IPS-18c (cell line): Measurements from ENCODE around the gene BCL11B.
A peak's percentile ranks its signal among the peaks of the same experiment; 100 is the strongest.

Experiments used
- H3K4me3 ChIP-seq: 2 replicates; pipeline ENCODE4 v1.7.0; 2013; ENCODE audit warnings: low read depth, mild to moderate bottlenecking, low read length, moderate library complexity; ENCODE audit not compliant: insufficient read depth
- H3K9me3 ChIP-seq: one replicate; pipeline ENCODE4 v1.6.1; 2013; ENCODE audit warnings: mild to moderate bottlenecking, low read length, moderate library complexity; ENCODE audit not compliant: control insufficient read depth, insufficient read depth

Gene BCL11B

DNA sequence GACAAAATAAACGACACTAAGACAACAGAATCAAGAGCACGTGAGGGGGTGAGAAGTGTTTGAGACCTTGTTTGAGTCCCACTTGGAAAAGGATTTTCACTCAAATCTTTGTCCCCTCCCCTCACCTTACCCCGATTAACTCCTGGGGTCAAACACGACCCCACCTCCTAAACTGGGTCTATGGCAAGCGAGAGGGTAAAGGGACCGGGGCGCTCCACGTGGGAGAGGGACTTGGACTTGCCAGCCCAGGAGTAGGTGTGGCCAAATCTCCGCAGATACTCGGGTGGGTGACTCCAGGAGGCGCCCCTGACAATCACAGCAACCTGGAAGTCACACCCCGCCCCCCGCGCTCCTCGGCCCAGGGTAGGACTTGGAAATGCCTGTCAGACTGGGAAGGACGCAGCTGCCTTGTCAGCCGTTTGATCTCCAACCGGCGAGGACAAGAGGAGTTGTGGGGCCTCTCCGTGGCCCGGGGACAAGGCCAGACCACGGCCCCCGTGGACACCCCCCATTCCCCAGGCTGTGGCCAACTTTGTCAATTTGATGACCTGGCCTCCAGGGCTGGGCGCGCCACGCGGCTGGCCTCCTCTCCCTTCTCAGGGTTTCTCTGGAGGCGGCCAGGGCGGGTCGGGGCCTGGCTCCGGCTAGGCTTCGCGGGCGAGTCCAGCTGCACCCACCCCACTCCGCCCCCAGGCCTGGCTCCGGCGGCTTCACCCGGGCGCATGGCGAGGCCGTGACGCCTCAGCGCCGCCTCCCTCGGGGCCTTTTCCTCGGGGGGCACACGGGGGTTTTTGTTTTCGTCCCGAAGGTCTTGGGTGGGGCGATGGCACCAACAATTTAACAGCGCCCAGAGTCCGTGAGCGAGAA lies 1.1 kb upstream of the BCL11B start:
- H3K4me3 ChIP-seq: peak overlapping the region; percentile 66
- H3K9me3 ChIP-seq: peaks cover 3% of the 10 kb centered on the region

DNA sequence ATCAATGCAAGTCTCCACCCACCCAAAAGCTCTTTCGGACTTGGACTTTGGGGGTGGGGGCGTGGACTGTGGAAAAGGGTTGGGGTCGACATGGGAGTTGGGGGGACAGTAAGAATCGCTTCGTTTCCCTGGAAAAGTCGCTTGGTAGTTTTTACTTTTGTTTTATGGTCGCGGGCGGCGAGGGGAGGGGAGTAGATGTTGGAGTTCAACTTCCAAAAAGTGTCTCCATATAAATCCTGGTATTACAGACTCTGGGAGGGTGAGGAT lies 568 bp upstream of the BCL11B start:
- H3K9me3 ChIP-seq: peaks cover 3% of the 10 kb centered on the region
- H3K4me3 ChIP-seq: peak overlapping the region; percentile 66

DNA sequence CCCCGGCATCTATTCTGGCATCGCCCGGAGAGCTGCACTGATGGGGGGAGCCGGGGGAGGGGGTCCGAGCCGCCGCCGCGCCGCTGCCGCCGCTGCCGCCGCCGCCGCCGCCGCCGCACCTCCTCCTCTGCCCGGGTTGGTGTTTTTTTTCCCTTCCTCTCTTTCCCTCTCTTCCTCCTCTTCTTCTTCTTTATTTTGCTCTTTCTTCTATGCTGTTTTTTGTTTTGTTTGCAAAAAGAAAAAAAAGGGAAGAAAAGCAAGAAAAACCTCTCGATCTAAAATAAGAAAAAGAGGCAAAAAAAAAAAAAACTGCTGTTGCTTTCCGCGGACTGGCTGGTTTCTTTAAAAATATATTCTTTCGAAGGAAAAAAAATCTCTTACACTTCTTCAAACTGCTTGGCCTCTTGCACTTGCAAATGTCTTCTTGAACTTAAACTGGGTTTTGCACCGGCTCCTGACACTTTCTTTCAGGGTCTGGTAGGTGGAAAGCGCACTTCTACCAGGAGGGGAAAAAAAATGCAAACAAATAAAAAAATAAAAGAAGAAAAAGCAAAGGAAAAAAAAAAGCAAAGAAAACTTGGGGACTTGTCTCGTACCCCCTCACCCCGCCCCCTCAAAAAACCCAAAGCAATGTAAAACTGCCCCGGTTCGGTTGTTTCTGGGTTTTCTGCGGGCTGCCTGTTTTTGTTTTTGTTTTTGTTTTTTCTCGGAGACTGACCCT lies 616 bp downstream of the BCL11B start:
- peak overlapping the region; percentile 68 for H3K4me3 ChIP-seq

DNA sequence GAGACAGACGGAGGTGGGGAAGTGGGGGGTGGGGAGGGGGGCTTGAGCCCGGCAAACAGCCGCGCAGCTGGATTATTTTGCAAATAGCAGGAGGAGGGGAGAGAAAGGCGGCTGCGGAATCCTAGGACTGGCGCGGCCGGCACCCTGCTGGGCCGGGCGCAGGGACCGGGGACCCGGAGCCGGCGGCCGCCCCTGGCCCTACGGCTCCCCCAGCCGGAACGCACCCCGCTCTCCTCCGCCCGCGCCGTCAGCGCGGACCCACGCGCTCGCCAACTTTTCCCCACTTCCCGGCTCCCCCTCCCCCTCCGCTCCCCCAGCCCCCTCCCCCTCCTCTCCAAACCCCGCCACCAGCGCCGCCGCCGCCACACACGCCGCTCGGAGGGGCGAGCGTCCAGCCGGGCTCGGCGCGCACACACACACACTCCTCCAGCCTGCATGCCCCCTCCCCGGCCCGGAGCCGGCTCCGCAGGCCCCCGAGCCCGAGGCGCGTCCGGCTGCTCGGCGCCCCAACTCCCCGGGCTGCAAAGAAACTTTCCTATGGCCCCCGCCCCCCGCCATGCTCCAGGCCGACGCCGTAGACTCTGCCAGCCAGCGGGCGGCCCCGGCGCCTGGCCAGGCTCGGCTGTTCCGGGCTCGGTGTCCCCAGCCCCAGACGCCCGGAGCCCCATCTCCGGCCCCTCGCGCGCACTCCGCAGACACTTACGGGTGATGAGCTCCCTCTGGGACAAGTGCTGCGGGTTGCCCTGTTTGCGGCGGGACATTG lies 1.4 kb downstream of the BCL11B start:
- peaks cover 3% of the 10 kb centered on the region for H3K9me3 ChIP-seq
- peak overlapping the region; percentile 68 for H3K4me3 ChIP-seq

More for the DNA sequence above, 616 bp downstream of the BCL11B start:
- H3K9me3 ChIP-seq: peaks cover 3% of the 10 kb centered on the region

DNA sequence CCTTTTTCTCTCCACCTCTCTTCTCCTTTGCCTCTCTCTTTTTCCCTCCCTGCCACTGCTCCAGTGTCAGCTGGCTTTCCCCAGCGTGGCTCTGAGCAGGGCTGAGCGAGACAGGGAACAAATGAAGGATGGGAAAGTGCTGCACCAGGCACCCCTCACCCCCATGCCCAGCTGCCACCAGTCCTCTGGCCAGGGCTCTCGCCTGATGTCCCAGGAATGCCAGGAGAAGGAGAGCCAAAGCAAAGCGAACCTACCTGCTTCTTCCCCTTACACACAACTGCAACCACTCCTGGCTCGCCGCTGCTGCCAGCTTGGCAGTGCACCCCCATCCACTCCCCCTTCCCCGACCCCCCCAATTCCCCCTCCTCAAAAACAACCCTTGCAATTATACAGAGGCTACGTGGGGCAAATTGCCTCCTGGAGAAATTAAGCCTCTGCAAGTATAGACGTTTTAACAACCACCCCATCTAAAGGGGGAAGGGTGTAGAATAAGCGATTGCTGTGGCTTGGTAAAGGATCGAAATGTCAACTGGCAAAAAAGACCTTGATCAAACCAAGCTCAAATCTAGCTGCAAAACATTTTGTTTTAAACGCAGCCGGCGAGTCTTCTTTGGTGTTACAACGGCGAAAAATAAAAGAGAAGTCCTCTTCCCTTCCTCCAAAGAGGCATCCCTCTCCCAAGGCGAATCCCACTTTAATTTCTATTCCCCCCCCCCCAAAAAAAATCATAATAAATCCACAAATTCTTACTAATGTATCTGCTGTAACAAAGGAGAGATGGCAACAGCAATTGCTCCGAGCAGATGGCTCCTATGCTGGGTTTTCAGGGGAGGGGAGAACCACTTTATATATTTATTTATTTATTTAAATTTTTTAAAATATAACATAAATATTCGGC lies 2.9 kb downstream of the BCL11B start:
- Histone ChIP-seq H3K9me3 (peaks cover 3% of the 10 kb centered on the region), H3K4me3 (peak overlapping the region; percentile 68)

DNA sequence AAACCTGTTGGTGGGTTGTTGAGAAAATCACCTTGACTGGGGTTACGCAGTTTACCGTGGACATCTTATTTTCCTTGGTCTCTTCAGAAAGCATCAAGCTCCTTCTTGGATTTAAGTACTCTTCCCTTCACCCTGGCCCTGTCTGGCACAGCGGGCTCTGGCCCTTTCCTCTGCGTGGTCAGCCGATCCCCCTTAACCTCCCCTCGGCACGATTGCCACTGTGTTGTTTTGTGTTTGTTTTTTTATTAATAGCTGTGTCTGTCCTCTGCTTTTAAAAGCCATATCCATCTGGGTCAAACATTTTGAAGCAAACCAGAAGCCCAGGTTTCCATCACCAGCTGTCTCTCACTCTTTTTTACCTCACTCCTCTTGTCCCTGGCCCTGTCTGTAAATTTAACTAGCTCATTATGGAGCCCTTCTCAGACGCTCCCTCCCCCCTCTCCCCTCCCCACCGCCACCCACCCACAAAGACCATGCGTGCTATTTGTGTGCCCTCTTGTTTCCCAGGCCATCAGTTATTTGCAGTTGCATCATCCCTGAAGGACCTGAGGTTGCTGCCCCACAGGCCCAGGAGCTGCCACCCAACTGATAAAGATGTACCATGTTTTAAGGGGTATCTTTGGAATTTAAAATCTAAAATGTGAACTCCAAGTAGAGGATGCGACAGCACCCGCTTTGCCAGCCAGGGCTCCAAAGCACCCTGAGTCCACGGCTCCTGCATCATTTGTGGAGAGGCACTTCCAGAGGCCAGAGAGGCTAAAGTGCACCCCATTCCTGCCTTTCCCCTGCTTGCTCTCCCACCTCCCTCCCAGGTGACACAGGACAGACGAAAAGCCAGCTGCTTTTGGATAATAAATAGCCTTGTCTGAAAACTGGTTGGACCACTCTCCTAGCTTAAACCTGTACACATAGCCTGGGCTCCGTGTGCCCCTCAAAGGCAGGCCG lies 3.9 kb downstream of the BCL11B start:
- Histone ChIP-seq H3K4me3 (peak overlapping the region; percentile 11; the same call in 1 of the 2 replicates), H3K9me3 (peaks cover 3% of the 10 kb centered on the region)

DNA sequence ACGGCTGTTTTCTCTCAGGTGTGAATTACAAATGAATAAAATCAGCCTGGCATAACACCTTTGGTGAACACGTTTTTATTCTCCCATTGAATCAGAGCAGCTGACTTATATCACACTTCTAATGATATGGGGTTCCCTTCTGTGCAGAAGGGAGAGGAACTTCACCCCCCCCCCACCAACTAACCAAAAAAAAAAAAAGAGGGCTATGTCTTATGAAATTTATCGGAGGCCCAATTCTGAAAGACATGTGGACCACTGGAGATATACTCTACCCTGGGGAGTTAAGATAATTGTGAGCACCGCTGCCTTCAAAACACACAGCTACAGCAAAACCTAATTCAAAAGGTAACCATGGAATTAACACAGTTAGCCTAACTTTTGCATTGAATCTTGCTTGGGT lies 4.6 kb downstream of the BCL11B start:
- Histone ChIP-seq H3K9me3 (peaks cover 3% of the 10 kb centered on the region), H3K4me3 (no peak overlapping the region)

DNA sequence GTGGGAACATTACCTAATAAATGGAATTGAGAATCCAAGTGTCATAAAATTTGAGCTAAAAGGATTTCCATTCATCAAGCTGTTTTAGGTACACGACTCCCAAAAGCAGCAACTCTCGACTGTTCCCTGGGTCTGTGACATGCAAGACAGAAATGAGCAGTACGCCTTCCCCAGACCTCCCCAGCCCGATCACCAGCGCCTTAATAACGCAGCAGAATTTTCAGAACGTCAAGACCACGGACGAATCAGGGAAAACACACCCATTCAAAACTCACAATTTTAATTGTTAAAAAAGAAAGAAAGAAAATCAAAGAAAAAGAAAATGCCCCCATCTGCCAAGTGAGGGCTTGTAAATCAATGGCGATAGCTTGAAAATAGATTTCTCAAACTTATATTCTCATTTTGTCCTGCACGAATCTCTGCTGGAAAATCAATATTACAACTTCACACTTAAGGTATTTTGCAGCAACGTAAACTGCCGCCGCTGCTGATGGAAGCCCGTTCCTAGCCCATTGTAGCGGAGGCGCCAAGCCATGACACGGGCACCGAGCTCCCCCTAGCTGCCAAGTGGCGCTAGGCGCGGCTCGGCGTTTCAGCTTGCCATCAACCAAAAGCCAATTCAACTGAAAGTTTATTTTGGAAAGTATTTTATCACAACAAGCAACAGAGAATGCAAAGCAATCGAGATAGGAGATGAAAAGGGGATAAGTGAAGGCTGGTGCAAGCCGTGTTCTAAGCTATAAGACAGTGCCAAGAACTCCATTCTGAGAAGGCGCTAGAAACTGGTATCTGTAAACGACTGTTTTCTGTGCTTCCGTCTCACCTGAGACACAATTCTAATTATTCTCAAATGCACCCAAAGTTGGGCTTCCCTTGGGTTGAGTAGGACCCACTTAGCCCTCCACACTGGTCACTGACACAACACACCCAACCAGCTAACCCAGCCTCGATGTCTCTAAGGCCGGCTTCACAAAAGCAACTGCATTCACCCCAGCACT lies 5.5 kb downstream of the BCL11B start:
- peaks cover 3% of the 10 kb centered on the region for H3K9me3 ChIP-seq
- no peak overlapping the region for H3K4me3 ChIP-seq

DNA sequence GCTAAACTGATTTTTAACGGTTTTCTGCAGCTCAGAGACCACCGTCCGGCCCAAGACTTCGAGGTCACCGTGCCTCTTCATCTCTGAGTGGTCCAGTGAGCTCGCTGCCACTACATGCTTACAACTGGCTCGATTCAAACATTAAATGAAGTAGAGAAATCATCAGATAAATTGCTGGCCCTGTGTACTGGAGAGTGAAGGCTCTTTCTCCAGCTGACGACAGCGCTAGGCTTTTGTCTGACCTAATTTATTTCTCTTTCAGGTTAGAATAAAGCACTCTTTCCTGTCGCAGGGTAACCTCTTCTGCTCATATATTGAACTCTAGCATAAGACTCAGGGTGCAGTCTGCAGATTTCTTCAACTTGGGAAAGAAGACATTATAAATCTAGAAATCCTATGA lies 6.4 kb downstream of the BCL11B start:
- Histone ChIP-seq H3K4me3 (no peak overlapping the region), H3K9me3 (peaks cover 3% of the 10 kb centered on the region)

DNA sequence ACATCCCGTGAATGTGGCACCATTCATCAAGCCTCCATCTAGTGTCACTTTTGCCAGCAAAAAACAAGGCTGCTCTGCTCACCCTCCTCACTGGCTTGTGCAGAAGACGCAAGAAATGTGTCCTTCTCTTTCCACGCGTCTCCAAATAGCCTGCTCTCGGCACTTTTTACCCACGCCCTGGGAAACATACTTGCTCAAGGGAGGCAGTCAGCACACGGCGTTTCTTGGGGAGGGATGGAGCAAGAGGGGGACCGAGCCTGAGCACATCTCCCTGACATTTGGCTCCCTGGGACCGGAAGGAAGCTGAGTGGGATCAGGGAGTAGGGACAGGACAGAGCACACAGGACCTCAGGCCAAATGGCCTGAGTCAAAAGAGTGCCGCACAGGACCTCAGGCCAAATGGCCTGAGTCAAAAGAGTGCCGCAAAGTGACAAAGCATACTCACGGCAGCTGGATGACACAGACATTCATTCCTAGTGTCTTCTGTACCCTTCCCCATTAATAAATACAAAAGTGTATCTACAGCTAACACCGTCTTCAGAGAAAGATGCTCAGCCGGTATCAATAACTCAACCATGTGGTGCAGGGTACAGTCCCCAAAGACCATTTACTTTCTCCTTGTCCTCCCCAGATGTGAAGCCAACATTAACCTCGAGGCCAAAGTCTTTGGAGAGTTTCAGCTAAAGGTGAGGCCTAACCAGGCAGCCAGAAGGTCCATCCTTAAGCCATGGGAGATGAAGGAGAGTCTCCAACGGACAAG lies 7.1 kb downstream of the BCL11B start:
- Histone ChIP-seq H3K9me3 (peaks cover under 1% of the 10 kb centered on the region), H3K4me3 (no peak overlapping the region)

DNA sequence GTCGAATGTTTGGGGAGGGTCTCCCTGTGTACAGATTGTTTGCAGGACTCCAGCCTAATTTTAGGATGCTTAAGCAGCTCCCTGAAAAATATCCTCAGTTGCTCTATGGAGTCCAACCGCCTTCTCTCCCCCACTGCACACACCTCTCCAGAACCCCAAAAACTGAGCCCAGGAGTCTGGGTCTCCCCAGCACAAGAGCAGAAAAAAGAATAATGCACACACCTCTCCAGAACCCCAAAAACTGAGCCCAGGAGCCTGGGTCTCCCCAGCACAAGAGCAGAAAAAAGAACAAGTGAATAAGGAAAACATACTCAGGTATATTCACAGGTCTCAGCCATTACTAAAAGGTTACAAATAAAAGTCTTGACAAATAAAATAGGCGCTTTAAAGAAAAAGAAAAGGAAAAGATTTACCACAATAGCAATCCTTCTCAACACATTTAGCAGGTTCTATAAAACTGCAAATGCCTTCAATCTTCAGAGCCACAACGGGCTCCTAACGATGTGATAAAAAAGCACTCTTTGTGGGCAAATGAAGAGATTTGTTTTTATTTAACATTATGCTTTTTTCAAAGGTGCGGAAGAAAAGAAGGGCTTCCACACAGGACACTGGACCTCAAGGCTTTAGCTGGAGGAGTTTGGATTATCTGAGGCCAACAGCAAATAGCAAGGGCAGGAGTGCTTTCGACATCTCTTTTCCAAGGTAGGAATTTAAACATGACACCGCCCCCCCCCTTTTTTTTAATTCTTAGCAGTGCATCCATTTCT lies 8.2 kb downstream of the BCL11B start:
- Histone ChIP-seq H3K4me3 (no peak overlapping the region), H3K9me3 (no peaks in the 10 kb centered on the region)

DNA sequence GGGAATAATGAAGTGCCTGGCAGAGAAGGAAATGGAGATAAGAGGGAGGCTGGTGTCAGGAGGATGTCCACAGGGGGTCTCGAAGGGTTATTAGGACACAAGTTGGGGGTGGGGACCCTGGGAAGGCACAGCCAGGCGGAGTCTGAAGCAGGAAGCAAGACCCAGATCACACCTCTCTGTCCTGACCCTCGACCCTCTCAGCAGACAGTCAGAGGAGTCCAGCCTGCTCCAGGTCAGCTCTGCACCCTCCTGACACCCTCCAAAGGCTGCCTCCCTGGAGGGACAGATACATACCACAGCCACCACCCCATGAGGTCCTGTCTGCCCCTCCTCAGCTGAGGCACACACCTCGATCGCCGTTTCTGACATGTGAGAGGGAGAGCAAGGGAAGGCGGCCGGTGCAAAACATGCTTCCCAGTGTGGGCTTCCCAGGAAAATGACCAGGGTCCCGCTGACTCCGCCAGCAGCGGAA lies 9.0 kb downstream of the BCL11B start:
- Histone ChIP-seq H3K9me3 (no peaks in the 10 kb centered on the region), H3K4me3 (peak overlapping the region; percentile 21; the same call in 1 of the 2 replicates)

DNA sequence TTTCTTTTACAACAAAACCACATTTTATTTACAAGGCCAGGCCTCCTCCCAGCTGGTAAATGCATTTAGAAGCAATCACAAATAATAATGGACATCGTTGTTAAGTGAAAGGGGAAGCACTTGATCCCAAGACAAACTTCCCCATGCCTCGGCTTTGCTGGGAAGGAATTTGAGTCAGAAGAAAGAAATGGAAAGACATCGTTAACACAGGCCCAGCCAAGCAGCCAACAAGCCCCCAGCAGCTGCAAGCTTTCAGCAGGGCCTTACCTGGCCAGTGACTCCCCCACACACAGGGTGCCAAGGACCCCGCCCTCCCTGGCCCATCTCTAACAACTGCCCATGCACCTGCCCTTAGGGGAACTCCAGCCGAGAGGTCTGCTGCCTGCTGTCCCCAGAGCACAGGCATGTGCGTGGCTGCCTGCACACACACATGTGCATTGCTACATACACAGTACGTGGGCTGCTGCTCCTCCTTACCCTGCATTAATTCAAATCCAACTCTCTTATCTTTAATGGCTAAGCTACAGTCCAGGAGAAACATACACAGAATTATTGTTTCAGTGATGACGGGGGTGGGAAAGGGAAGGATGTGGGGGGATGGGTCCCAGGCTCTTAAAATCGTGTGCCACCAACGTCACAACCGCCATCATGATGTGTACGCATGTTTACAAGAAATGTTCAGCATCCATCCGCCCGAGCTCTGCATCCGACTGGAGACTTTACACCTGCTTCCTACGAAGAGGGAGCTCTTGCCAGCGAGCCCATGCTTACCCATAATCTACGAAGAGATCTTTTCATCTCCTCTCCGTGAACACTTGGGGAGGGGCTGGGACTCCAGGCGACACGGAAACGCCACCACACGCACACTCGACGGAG lies 9.8 kb downstream of the BCL11B start:
- peak overlapping the region; percentile 21; the same call in 1 of the 2 replicates for H3K4me3 ChIP-seq
- no peaks in the 10 kb centered on the region for H3K9me3 ChIP-seq
